ENCODE measurements around the gene PYDC1.

PYDC1 gene

DNA sequence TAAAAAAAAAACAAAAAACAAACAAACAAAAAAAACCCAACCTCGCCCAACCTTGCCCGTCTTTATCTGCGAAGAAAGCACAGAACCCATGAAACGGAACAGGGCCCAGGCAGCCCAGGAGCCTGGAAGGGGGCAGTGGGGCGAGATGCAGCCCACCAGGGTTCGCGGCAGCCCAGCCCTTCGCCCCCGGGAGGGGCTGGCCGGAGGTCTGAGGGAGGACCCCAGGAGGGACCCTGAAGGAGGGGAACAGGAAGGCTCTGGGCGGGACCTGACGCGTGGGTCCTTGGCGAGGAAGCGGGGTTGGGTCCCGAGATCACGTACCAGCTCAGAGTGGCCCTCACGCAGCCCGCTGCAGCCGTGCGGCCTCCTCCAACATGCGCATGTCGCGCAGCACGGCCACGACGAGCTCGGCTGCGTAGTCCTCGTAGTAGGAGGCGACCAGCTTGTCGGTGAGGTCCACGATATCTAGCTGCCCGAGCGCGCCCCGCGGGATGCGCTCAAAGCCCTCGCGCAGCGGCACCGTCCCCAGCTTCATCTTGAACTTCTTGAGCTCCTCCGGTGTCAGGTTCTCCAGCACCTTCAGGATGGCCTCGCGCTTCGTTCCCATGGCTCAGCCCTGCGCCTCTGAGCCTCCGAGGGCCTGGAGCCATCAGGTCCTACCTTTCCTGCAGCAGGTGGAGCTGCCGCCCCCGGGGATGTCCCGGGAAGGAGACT lies at the start of gene PYDC1:
Gene PYDC1 (minus strand): TSS at position 714 of the 714 bp plus-strand sequence. CDS start 107 bp downstream, at position 607.
- Histone ChIP-seq H3K9me3 (ENCODE audit: insufficient read depth, low read depth, low read length) (no peaks in the 10 kb centered on the region), H3K27ac (ENCODE audit: low read length) (no peak within 1 kb of the TSS), H3K4me1 (ENCODE audit: insufficient read depth, low read length) (peaks cover 9% of the 10 kb centered on the region; the same call in 1 of the 2 replicates), H3K4me3 (ENCODE audit: low read length) (peak within 1 kb of the TSS; percentile 66), H3K27me3 (ENCODE audit: insufficient read depth, low read length) (peaks cover 64% of the 10 kb centered on the region), H3K9ac (ENCODE audit: low read depth, low read length) (no peak within 1 kb of the TSS), H3K36me3 (ENCODE audit: insufficient read depth, low read depth, low read length) (no peaks in the 10 kb centered on the region)

DNA sequence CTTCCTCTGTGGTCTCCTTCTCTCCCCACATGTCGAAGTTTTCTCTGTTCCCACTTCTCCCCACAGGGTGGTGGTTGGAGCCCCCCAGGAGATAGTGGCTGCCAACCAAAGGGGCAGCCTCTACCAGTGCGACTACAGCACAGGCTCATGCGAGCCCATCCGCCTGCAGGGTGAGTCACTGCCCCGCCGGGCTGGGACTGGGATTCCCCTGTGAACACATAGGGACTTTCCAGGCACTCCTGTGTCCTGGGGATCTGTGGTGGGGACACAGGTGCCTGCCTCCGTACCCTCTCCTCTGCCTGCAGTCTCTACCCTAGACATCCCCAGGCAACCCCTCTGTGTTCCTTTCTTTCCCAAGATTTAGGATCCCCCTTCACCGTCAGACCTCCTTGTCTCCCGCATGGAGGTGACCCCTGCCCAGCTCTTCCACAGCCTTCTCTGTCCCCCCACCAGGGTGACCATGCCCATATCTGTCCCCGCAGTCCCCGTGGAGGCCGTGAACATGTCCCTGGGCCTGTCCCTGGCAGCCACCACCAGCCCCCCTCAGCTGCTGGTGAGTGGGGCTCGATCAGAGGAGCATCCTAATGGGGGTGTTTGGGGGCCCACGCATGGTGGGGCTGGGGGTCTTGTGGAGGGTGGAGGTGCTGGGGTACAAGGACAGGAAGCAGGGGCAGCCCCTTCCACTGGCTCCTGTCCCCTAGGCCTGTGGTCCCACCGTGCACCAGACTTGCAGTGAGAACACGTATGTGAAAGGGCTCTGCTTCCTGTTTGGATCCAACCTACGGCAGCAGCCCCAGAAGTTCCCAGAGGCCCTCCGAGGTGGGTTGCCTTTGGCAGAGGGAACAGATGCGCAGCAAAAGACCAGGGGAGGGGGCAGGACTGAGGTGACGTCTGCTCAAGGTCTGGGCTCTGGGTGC lies 48.7 kb upstream of the PYDC1 start:
- H3K9ac ChIP-seq (ENCODE audit: low read depth, low read length), result no peak overlapping the region
- no peak overlapping the region for H3K4me3 ChIP-seq (ENCODE audit: low read length)
- no peaks in the 10 kb centered on the region for H3K27me3 ChIP-seq (ENCODE audit: insufficient read depth, low read length)
- H3K36me3 ChIP-seq (ENCODE audit: insufficient read depth, low read depth, low read length), result no peaks in the 10 kb centered on the region
- H3K9me3 ChIP-seq (ENCODE audit: insufficient read depth, low read depth, low read length), result no peaks in the 10 kb centered on the region
- no peak overlapping the region for H3K27ac ChIP-seq (ENCODE audit: low read length)
- H3K4me1 ChIP-seq (ENCODE audit: insufficient read depth, low read length), result peaks cover 3% of the 10 kb centered on the region; the same call in 1 of the 2 replicates

DNA sequence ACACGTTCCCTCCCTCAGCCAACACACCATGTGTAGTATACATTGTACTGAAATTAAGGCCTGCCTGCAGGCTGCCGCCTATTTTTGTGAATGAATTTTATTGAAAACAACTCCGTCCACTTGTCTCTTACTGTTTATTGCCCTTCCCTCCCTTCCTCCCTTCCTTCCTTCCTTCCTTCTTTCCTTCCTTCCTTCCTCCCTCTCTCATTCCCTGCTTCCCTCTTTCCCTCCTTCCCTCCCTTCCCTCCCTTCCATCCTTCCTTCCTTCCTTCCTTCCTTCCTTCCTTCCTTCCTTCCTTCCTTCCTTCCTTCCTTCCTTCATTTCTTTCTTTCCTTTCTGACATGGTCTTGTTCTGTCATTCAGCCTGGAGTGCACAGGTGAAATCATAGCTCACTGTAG lies 45.1 kb upstream of the PYDC1 start:
- Histone ChIP-seq H3K9me3 (ENCODE audit: insufficient read depth, low read depth, low read length) (no peaks in the 10 kb centered on the region), H3K9ac (ENCODE audit: low read depth, low read length) (no peak overlapping the region), H3K4me1 (ENCODE audit: insufficient read depth, low read length) (peaks cover 3% of the 10 kb centered on the region; the same call in 1 of the 2 replicates), H3K27me3 (ENCODE audit: insufficient read depth, low read length) (no peaks in the 10 kb centered on the region), H3K27ac (ENCODE audit: low read length) (no peak overlapping the region), H3K36me3 (ENCODE audit: insufficient read depth, low read depth, low read length) (no peaks in the 10 kb centered on the region), H3K4me3 (ENCODE audit: low read length) (no peak overlapping the region)

DNA sequence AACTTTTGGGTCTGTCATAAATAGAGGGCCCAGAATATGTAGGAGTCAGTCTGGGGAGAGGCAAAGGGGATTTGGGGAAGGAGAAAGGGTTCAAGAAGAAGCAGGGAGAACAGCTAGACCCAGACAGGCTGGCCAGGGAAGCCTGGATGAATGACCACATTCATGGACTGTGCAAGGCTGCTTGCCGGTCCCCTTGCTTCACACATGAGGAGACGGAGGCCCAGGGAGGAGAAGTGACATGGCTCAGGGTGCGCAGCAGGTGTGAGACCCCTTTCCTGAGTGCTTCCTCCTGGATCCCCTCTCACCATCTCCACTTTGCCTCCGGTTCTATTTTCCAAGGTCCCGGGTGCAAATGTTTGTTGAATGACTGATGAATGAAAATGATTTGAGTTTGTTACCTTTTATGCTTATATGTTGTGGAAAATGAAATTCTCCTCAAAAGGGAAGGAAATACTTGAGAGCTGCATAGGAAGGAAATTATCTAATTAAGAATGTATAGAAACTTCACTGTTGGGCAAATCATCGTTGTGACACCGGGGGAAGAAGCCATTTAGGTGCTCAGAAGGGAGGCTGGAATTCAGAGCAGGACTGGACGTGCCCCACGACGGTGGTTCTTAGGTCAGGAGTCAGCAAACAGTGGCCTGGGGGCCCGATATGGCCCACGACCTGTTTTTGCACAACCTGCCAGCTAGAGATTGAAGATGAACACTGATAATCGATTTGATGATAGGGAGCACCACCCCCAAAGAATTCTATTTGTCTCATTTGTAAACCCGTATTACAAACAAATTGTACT lies 43.4 kb upstream of the PYDC1 start:
- Histone ChIP-seq H3K36me3 (ENCODE audit: insufficient read depth, low read depth, low read length) (no peaks in the 10 kb centered on the region), H3K9me3 (ENCODE audit: insufficient read depth, low read depth, low read length) (no peaks in the 10 kb centered on the region), H3K9ac (ENCODE audit: low read depth, low read length) (no peak overlapping the region), H3K4me1 (ENCODE audit: insufficient read depth, low read length) (peaks cover 2% of the 10 kb centered on the region; the same call in 1 of the 2 replicates), H3K27ac (ENCODE audit: low read length) (no peak overlapping the region), H3K4me3 (ENCODE audit: low read length) (no peak overlapping the region), H3K27me3 (ENCODE audit: insufficient read depth, low read length) (no peaks in the 10 kb centered on the region)

DNA sequence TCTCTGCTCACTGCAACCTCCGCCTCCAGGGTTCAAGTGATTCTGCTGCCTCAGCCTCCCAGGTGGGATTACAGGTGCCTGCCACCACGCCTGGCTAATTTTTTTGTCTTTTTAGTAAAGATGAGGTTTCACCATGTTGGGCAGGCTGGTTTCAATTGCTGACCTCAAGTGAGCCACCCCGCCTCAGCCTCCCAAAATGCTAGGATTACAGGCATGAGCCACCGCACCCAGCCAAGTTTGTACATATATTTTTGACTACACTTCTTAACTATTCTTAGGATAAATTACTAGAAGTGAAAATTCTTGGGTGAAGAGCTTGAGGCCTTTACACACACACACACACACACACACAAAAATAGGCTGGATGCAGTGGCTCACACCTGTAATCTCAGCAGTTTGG lies 41.4 kb upstream of the PYDC1 start:
- Histone ChIP-seq H3K27ac (ENCODE audit: low read length) (no peak overlapping the region), H3K9me3 (ENCODE audit: insufficient read depth, low read depth, low read length) (no peaks in the 10 kb centered on the region), H3K27me3 (ENCODE audit: insufficient read depth, low read length) (no peaks in the 10 kb centered on the region), H3K36me3 (ENCODE audit: insufficient read depth, low read depth, low read length) (no peaks in the 10 kb centered on the region), H3K4me1 (ENCODE audit: insufficient read depth, low read length) (no peaks in the 10 kb centered on the region), H3K4me3 (ENCODE audit: low read length) (no peak overlapping the region), H3K9ac (ENCODE audit: low read depth, low read length) (no peak overlapping the region)

DNA sequence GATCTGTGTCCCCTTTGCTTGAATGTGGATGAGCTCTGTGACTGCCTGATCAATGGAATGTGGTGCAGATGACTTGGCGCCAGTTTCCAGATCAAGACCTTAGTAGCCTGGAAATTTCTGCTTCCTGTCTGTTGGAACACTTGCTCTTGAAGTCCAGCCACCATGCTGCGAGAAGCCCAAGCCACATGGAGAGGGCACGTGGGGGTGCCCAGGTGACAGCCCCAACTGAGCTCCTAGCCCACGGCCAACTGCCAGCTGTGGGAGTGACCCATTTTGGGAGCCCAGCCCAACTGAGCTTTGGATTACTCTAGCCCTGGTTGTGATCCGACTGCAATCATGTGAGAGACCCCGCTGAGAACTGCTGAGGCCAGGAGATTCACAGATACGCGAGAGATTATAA lies 39.5 kb upstream of the PYDC1 start:
- Histone ChIP-seq H3K27me3 (ENCODE audit: insufficient read depth, low read length) (no peaks in the 10 kb centered on the region), H3K36me3 (ENCODE audit: insufficient read depth, low read depth, low read length) (no peaks in the 10 kb centered on the region), H3K9me3 (ENCODE audit: insufficient read depth, low read depth, low read length) (no peaks in the 10 kb centered on the region), H3K9ac (ENCODE audit: low read depth, low read length) (no peak overlapping the region), H3K27ac (ENCODE audit: low read length) (no peak overlapping the region), H3K4me3 (ENCODE audit: low read length) (no peak overlapping the region), H3K4me1 (ENCODE audit: insufficient read depth, low read length) (no peaks in the 10 kb centered on the region)

DNA sequence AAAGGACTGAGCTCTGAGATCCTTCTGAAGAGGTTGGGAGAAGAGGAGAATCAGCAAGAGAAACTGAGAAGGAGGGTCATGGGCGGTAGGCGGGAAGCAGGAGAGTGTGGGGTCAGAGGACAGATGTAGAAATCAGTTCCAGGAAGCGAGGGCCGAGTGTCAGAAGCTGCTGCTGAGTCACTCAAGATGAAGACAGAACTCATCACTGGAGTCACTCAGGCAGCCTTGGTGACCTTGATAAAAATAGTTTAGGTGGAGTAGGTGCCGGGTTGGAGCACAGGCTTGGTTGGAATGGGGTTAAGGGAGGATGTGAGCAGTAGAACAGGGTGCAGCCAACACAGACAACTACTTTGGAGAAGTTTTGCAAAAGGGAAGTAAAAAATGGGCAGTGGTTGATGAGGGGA lies 36.7 kb upstream of the PYDC1 start:
- no peak overlapping the region for H3K4me3 ChIP-seq (ENCODE audit: low read length)
- H3K27me3 ChIP-seq (ENCODE audit: insufficient read depth, low read length), result no peaks in the 10 kb centered on the region
- no peaks in the 10 kb centered on the region for H3K4me1 ChIP-seq (ENCODE audit: insufficient read depth, low read length)
- no peaks in the 10 kb centered on the region for H3K9me3 ChIP-seq (ENCODE audit: insufficient read depth, low read depth, low read length)
- no peak overlapping the region for H3K27ac ChIP-seq (ENCODE audit: low read length)
- no peak overlapping the region for H3K9ac ChIP-seq (ENCODE audit: low read depth, low read length)
- no peaks in the 10 kb centered on the region for H3K36me3 ChIP-seq (ENCODE audit: insufficient read depth, low read depth, low read length)

DNA sequence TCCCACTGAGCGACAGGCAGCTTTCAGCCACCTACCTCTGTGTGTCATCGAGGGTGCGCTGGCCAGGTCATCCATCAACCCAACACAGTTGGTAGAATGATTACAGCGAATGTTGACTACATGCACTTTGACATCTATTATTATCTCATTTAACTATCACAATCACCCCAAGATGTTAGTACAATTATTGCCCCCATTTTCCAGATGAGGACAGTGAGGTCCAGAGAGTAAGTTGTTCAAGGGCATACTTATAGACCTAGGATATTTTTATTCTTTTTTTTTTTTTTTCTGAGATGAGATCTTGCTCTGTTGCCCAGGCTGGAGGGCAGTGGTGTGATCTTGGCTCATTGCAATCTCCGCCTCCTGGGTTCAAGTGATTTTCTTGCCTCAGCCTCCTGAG lies 34.5 kb upstream of the PYDC1 start:
- no peaks in the 10 kb centered on the region for H3K36me3 ChIP-seq (ENCODE audit: insufficient read depth, low read depth, low read length)
- H3K27ac ChIP-seq (ENCODE audit: low read length), result no peak overlapping the region
- H3K27me3 ChIP-seq (ENCODE audit: insufficient read depth, low read length), result no peaks in the 10 kb centered on the region
- H3K4me1 ChIP-seq (ENCODE audit: insufficient read depth, low read length), result no peaks in the 10 kb centered on the region; the same call in 1 of the 2 replicates
- no peaks in the 10 kb centered on the region for H3K9me3 ChIP-seq (ENCODE audit: insufficient read depth, low read depth, low read length)
- no peak overlapping the region for H3K4me3 ChIP-seq (ENCODE audit: low read length)
- H3K9ac ChIP-seq (ENCODE audit: low read depth, low read length), result no peak overlapping the region

DNA sequence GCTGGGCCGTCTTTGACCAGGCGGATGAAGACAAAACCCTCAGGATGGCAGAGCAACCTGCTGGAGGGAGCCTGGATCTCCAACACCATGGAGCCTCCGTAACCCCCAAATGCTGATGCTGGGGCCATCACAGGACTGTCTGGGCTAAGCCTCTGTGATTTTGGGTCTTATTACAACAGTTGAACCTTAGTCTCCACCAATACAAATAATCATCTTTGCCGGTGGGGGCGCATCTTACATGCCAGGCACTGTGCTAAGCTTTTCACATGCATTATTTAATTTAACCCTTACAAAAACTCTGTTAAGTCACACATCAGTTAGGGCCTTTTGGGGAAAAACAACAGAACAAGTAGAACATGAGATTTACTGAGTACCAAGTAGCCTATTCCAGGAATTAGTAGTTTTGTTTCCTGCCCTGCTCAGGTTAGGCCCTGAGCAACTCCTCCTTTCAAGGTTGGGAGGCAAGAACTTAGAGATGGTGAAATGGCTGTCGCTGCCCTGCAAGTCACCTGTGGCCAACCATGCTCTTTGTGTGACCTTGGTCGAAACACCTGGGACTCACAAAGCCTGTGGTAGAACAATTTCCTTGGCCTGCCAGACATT lies 33.9 kb upstream of the PYDC1 start:
- Histone ChIP-seq H3K27ac (ENCODE audit: low read length) (no peak overlapping the region), H3K9ac (ENCODE audit: low read depth, low read length) (no peak overlapping the region), H3K27me3 (ENCODE audit: insufficient read depth, low read length) (no peaks in the 10 kb centered on the region), H3K9me3 (ENCODE audit: insufficient read depth, low read depth, low read length) (no peaks in the 10 kb centered on the region), H3K4me3 (ENCODE audit: low read length) (no peak overlapping the region), H3K4me1 (ENCODE audit: insufficient read depth, low read length) (peaks cover 1% of the 10 kb centered on the region; the same call in 1 of the 2 replicates), H3K36me3 (ENCODE audit: insufficient read depth, low read depth, low read length) (no peaks in the 10 kb centered on the region)

DNA sequence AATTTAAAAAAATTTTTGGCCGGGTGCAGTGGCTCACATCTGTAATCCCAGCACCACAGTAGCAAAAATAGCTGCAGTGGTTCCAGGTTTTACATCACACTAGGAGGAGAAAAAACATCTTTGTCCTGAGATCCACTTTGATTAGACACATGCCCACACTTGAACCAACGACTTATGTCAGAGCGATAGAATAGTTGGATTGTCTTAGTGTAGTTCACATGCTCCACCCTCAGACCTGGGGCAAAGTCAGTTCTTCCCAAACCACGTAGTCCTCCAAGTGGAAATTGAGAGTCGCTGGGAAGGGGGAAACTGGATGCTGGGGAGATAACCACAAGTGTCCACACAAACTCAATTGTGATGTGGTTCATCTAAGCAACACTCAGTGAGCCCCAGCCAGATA lies 31.4 kb upstream of the PYDC1 start:
- H3K4me3 ChIP-seq (ENCODE audit: low read length), result no peak overlapping the region
- no peak overlapping the region for H3K9ac ChIP-seq (ENCODE audit: low read depth, low read length)
- peaks cover 2% of the 10 kb centered on the region; the same call in 1 of the 2 replicates for H3K4me1 ChIP-seq (ENCODE audit: insufficient read depth, low read length)
- H3K36me3 ChIP-seq (ENCODE audit: insufficient read depth, low read depth, low read length), result no peaks in the 10 kb centered on the region
- no peaks in the 10 kb centered on the region for H3K27me3 ChIP-seq (ENCODE audit: insufficient read depth, low read length)
- H3K9me3 ChIP-seq (ENCODE audit: insufficient read depth, low read depth, low read length), result no peaks in the 10 kb centered on the region
- no peak overlapping the region for H3K27ac ChIP-seq (ENCODE audit: low read length)

DNA sequence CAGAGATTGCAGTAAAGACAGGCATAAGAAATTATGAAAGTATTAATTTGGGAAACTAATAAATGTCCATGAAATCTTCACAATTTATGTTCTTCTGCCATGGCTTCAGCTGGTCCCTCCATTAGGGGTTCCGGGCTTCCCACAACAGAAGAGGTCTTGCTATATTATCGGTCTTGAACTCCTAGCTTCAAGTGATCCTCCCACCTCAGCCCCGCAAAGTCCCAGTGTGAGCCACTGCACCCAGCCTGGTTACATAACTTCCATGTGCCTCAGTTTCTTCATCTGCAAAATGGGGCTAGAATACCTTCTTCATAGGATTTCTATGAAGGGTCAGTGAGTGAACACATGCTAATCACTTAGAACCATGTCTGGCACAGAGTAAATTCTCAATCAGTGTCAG lies 29.4 kb upstream of the PYDC1 start:
- no peaks in the 10 kb centered on the region for H3K9me3 ChIP-seq (ENCODE audit: insufficient read depth, low read depth, low read length)
- peak overlapping the region; percentile 67 for H3K27ac ChIP-seq (ENCODE audit: low read length)
- peaks cover 5% of the 10 kb centered on the region; the same call in 1 of the 2 replicates for H3K4me1 ChIP-seq (ENCODE audit: insufficient read depth, low read length)
- no peaks in the 10 kb centered on the region for H3K36me3 ChIP-seq (ENCODE audit: insufficient read depth, low read depth, low read length)
- H3K27me3 ChIP-seq (ENCODE audit: insufficient read depth, low read length), result no peaks in the 10 kb centered on the region
- peak overlapping the region; percentile 56; the same call in 1 of the 2 replicates for H3K9ac ChIP-seq (ENCODE audit: low read depth, low read length)
- peak overlapping the region; percentile 38; the same call in 1 of the 2 replicates for H3K4me3 ChIP-seq (ENCODE audit: low read length)
